Progenitor cell of endocrine pancreas (in vitro differentiated cells): Measurements from ENCODE around the gene MYO1E. TPM values are rescaled to one million over a fixed set of nuclear protein-coding genes. Genes with fewer than 3 reads are reported as not detected.
"Not testable (repeated sequence)": the region's sequence is repeated elsewhere in the genome, so short reads cannot be mapped to it uniquely, and the experiment has no call there.

Experiments used
- DNase-seq: peaks from one replicate; pipeline ENCODE4 v3.0.0; 2021; ENCODE audit warnings: low spot score; ENCODE audit not compliant: unreplicated experiment
- H3K27ac Mint-ChIP-seq: 2 replicates; pipeline ENCODE4 v1.8.0; 2021; ENCODE audit warnings: mild to moderate bottlenecking, moderate library complexity, mixed read lengths
- H3K27me3 Mint-ChIP-seq: 2 replicates; pipeline ENCODE4 v1.8.0; 2021; ENCODE audit warnings: mixed read lengths
- H3K36me3 Mint-ChIP-seq: 2 replicates; pipeline ENCODE4 v1.8.0; 2022; ENCODE audit warnings: mixed read lengths; ENCODE audit not compliant: insufficient read depth
- H3K4me1 Mint-ChIP-seq: 2 replicates; pipeline ENCODE4 v1.8.0; 2021; ENCODE audit warnings: low read depth, mixed read lengths
- H3K4me3 Mint-ChIP-seq: 2 replicates; pipeline ENCODE4 v1.8.0; 2021; ENCODE audit warnings: low read depth, mild to moderate bottlenecking, moderate library complexity, mixed read lengths
- H3K9me3 Mint-ChIP-seq: 2 replicates; pipeline ENCODE4 v1.8.0; 2021; ENCODE audit warnings: low read depth, mixed read lengths
- CTCF ChIP-seq: fragments of 200-600 bp; sonication (generic); IDR thresholded peaks from one replicate; pipeline ENCODE4 v1.5.0; 2021; ENCODE audit warnings: antibody characterized with exemption, mild to moderate bottlenecking; ENCODE audit not compliant: unreplicated experiment
- total RNA-seq: library from RNA; stranded (reverse); gene quantifications from 2 replicates; pipeline ENCODE4 v1.2.1, GENCODE V29; 2021

The MYO1E gene
- total RNA-seq, 1 donor from 2014 or later: 40.4 TPM

GRCh38 chr15:59133929-59134427 is 238.7 kb downstream of the MYO1E start:
- Mint-ChIP-seq H3K27ac (no peak overlapping the region), H3K9me3 (peaks cover 14% of the 10 kb centered on the region), H3K27me3 (no peaks in the 10 kb centered on the region), H3K4me3 (no peak overlapping the region), H3K36me3 (peaks cover 35% of the 10 kb centered on the region), H3K4me1 (no peaks in the 10 kb centered on the region)
- no peak for TF ChIP-seq CTCF
- no peak for DNase-seq

DNA sequence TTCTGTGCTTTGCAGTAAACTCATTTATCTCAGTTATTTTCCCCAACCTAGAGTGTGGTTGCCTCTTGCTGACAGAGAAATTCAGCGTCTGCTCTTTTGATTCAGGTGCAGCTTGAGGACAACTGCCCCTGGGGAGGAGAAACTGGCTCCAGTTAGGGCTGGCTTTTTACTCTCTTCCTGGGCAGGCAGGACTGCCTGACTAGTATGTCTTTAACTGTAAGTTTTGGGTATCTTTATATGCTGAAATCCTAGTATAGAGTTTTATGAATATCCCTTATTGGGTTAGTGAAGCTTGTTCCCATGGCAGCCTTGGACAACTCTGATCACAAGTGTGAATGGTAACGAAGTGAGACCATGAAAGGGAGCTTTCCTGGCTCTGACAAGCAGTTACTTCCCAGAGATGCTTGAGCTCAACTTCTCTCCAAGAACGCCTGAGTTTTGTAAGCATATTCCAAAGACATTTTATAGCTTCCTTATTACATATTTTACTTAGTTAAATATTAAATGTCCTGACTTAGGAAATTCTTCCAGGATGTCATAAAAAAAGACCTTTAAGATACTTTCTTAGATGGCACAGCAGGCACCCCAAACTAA is 240.6 kb downstream of the MYO1E start:
- TF ChIP-seq CTCF: no peak
- Mint-ChIP-seq H3K36me3 (peaks cover 48% of the 10 kb centered on the region), H3K27ac (no peak overlapping the region)

GRCh38 chr15:59131456-59131855 is 241.2 kb downstream of the MYO1E start:
- no peak for TF ChIP-seq CTCF
- H3K9me3 Mint-ChIP-seq: peaks cover 26% of the 10 kb centered on the region
- no peak for DNase-seq
- H3K36me3 Mint-ChIP-seq: peaks cover 54% of the 10 kb centered on the region
- H3K27ac Mint-ChIP-seq: no peak overlapping the region
- no peaks in the 10 kb centered on the region for H3K27me3 Mint-ChIP-seq
- no peak overlapping the region for H3K4me3 Mint-ChIP-seq
- no peaks in the 10 kb centered on the region for H3K4me1 Mint-ChIP-seq

More for the DNA sequence above, 240.6 kb downstream of the MYO1E start:
- H3K4me1 Mint-ChIP-seq: no peaks in the 10 kb centered on the region
- no peak overlapping the region for H3K4me3 Mint-ChIP-seq
- H3K9me3 Mint-ChIP-seq: peaks cover 25% of the 10 kb centered on the region
- no peak for DNase-seq
- no peaks in the 10 kb centered on the region for H3K27me3 Mint-ChIP-seq

DNA sequence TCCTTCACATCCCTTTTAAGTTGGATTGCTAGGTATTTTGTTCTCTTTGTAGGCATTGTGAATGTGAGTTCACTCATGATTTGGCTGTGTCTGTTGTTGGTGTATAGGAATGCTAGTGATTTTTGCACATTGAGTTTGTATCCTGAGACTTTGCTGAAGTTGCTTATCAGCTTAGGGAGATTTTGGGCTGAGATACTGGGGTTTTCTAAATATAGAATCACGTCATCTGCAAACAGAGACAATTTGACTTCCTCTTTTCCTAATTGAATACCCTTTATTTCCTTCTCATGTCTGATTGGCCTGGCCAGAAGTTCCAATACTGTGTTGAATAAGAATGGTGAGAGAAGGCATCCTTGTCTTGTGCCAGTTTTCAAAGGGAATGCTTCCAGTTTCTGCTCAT is 245.4 kb downstream of the MYO1E start:
- H3K4me1 Mint-ChIP-seq, H3K27me3 Mint-ChIP-seq, DNase-seq, H3K4me3 Mint-ChIP-seq, H3K27ac Mint-ChIP-seq: not testable (repeated sequence)
- H3K9me3 Mint-ChIP-seq: peaks cover 26% of the 10 kb centered on the region
- H3K36me3 Mint-ChIP-seq: peaks cover 66% of the 10 kb centered on the region

GRCh38 chr15:59125683-59126082 is 247.0 kb downstream of the MYO1E start:
- not testable (repeated sequence) for H3K27me3 Mint-ChIP-seq, DNase-seq, H3K4me1 Mint-ChIP-seq, H3K27ac Mint-ChIP-seq, H3K4me3 Mint-ChIP-seq
- Mint-ChIP-seq H3K9me3 (peaks cover 26% of the 10 kb centered on the region), H3K36me3 (peaks cover 62% of the 10 kb centered on the region)

DNA sequence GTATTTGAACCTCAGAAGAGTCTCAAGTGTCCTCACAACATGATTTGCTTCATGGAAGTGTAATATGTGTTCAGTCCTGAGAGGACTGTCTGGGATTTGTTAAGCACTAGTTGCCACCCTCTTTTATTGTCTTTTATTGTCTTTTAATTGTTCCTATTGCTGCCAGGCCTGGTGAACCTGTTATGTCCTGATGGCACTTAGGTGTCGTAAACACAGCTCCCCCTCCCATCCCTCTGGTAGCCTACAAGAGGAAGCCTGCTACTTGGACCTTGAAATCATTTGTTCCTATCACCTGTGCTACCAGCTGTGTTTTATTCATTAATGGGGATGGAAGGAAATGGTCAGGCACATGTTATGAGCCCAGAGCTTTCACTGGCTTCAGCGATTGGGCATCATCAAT is 248.4 kb downstream of the MYO1E start:
- Mint-ChIP-seq H3K36me3 (peaks cover 50% of the 10 kb centered on the region), H3K27me3 (no peaks in the 10 kb centered on the region)
- TF ChIP-seq CTCF: no peak

More for the DNA sequence above, 248.4 kb downstream of the MYO1E start:
- DNase-seq: no peak
- Mint-ChIP-seq H3K4me1 (no peaks in the 10 kb centered on the region), H3K9me3 (peaks cover 15% of the 10 kb centered on the region), H3K4me3 (no peak overlapping the region), H3K27ac (no peak overlapping the region)
